ENCODE measurements around the gene REV3L.

The REV3L gene

DNA sequence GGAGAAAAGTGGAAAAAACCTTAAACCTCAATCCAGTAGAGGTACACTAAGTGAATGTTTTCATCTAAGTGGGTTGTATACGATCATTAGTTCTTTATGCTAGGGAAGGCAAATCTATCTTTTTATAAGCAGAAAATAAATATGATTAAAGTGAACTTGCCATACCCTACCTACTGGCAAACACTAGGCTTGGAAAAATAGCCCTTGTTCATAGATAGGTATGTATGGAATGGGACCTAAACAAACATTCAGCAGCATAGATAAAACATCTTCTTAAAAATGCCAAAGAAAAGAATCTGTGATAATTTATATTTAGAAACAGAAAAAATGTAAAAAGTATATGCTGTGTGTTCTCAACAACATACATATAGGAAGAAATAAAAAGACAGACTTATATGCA is 18.8 kb downstream of the REV3L start:
- Mint-ChIP-seq H3K27me3 (no peaks in the 10 kb centered on the region), H3K27ac (no peak overlapping the region), H3K4me3 (no peak overlapping the region), H3K36me3 (peaks cover 14% of the 10 kb centered on the region), H3K9me3 (peaks cover 9% of the 10 kb centered on the region), H3K4me1 (peaks cover 47% of the 10 kb centered on the region)

DNA sequence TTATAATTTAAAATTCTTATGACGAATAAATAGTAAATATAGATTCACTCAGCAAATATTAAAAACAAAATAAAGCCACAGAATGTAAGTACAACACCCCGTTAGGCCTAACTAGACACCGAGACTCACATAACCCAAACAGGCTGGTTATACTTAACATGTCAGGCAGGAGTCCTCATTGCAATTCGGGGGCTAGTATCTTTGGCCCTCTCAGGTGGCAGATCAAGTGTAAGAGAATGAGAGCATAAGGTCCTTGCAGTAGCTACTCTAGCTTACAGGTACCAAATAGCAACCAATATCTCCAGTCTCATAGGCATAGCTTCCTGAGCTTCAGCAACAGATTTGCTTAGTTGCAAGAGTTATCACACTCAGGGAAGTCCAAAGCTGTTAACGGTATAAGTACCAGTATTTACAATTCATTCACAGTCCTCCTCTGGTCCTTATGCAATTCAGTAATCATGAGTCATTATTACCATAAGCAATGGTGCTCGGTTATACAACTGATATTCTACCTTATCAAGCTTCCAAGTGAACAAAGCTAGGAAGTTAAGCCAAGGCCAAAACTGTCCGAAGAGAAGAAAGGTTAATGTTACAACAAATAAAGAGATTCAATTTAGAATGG is 20.1 kb downstream of the REV3L start:
- no peaks in the 10 kb centered on the region for H3K27me3 Mint-ChIP-seq
- H3K27ac Mint-ChIP-seq = no peak overlapping the region
- H3K9me3 Mint-ChIP-seq = peaks cover 22% of the 10 kb centered on the region
- peaks cover 51% of the 10 kb centered on the region for H3K4me1 Mint-ChIP-seq
- H3K36me3 Mint-ChIP-seq = peaks cover 25% of the 10 kb centered on the region
- H3K4me3 Mint-ChIP-seq = no peak overlapping the region

DNA sequence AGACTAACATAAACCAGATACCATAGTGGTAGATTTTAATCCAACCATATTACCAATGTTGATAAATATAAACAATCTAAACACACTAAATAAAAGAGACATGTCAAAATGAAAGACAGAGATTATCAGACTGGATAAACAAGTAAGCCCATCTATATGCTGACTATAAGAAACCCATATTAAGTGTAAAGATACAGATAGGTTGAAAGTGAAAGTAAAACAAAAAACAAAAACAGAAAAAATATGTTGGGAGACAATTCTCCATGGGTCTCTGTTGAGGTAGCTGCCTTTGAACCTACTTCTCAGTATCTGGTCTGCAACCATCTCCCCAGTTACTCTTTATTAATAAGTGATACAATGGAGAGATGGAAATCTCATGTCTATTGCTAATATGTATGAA is 21.2 kb downstream of the REV3L start:
- H3K36me3 Mint-ChIP-seq = peaks cover 30% of the 10 kb centered on the region
- H3K9me3 Mint-ChIP-seq = peaks cover 27% of the 10 kb centered on the region
- H3K4me1 Mint-ChIP-seq = peaks cover 51% of the 10 kb centered on the region
- H3K27ac Mint-ChIP-seq = peak overlapping the region; percentile 57
- H3K4me3 Mint-ChIP-seq = peak overlapping the region; percentile 67
- H3K27me3 Mint-ChIP-seq = no peaks in the 10 kb centered on the region

DNA sequence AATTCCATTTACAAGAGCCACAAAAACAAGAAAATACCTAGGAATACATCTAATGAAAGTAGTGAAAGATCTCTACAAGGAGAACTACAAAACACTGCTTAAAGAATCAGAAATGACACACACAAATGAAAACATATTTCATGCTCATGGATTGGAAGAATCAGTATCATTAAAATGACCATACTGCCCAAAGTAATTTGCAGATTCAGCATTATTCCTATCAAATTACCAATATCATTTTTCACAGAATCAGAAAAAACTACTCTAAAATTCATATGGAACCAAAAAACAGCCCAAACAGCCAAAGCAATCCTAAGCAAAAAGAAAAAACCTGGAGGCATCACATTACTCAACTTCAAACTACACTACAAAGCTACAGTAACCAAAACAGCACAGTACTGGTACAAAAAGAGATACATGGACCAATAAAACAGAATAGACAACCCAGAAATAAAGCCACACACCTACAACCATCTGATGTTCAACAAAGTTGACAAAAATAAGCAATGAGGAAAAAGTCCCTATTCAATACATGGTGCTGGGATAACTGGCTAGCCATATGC is 24.3 kb downstream of the REV3L start:
- peaks cover 55% of the 10 kb centered on the region for H3K4me1 Mint-ChIP-seq
- H3K9me3 Mint-ChIP-seq = peaks cover 27% of the 10 kb centered on the region
- H3K4me3 Mint-ChIP-seq = no peak overlapping the region
- peaks cover 41% of the 10 kb centered on the region for H3K36me3 Mint-ChIP-seq
- H3K27me3 Mint-ChIP-seq = no peaks in the 10 kb centered on the region
- no peak overlapping the region for H3K27ac Mint-ChIP-seq

DNA sequence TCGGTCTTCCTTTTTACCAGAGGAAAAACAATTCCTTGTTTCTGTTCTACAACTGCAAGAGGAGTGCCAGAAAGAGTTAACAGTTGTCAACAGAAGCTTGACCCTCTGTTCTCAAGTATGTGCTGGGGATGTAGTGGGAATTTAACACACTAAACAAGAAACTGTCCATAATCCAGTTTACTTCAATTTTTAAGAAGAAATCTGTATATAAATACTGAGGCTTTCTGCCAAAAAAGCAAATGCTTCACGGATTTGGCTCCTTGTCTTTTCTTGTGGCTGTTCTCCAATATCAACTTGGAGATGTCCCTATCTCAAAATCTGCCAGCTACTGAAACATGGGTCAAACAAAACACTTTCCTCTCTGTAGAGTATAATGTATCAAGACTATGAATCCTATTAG is 26.8 kb downstream of the REV3L start:
- H3K36me3 Mint-ChIP-seq = peaks cover 43% of the 10 kb centered on the region

DNA sequence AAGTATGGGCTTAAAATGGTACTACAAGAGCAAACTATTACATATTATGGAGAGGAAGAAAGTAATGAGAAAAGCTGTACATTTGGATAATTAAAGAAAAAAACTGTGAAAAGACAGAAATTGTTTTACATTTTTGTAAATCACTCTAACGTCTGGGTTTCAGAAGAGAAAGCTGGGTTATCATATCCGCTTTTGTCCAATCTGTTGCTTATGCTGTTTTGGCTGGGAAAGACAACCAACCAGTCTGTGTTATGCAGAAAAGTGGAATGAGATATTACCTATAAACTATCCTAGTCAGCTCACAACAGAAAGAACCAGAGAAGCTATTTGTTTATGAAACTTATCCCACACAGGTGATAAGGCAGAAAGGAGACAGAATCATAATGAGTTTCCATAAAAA is 32.4 kb downstream of the REV3L start:
- Mint-ChIP-seq H3K27ac (peak overlapping the region; percentile 76), H3K4me1 (peaks cover 35% of the 10 kb centered on the region), H3K9me3 (no peaks in the 10 kb centered on the region), H3K36me3 (peaks cover 19% of the 10 kb centered on the region), H3K4me3 (no peak overlapping the region), H3K27me3 (no peaks in the 10 kb centered on the region)

More for the DNA sequence above, 26.8 kb downstream of the REV3L start:
- peaks cover 47% of the 10 kb centered on the region for H3K4me1 Mint-ChIP-seq
- no peaks in the 10 kb centered on the region for H3K27me3 Mint-ChIP-seq
- no peak overlapping the region for H3K4me3 Mint-ChIP-seq
- peaks cover 27% of the 10 kb centered on the region for H3K9me3 Mint-ChIP-seq
- no peak overlapping the region for H3K27ac Mint-ChIP-seq

DNA sequence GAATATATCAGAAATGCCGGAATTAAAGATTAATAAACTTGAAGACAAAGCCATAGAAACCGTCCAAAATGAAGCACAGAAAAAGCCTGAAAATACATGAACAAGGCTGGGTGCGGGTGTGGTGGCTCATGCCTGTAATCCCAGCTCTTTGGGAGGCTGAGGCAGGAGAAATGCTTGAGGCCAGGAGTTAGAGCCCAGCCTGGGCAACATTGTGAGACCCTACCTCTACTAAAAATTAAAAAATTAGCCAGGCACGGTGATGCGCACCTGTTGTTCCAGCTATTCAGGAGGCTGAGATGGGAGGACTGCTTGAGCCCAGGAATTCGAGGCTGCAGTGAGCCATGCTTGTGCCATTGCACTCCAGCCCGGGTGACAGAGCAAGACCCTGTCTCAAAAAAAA is 32.9 kb downstream of the REV3L start:
- Mint-ChIP-seq H3K9me3 (no peaks in the 10 kb centered on the region), H3K36me3 (peaks cover 18% of the 10 kb centered on the region), H3K27ac (no peak overlapping the region), H3K4me3 (no peak overlapping the region), H3K4me1 (peaks cover 37% of the 10 kb centered on the region), H3K27me3 (no peaks in the 10 kb centered on the region)

DNA sequence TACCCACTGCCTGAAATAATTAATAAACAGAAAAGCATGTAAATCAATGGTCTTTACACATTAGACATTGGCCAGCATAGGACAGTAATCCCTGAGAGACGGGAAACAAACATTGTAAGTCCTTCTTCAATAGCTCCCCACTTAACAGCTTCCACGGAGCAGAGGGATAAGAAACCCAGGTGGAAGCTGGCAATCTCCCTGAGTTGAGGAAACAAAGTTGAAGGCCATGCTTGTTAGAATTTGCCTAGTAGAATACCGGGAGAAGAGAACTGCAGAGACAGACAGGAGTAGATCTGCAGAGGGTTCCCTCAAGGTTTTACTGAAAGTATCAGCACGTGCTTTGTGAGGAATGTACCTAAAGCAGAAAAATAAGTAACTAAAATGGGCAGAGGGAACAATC is 33.9 kb downstream of the REV3L start:
- H3K27ac Mint-ChIP-seq = no peak overlapping the region
- H3K4me1 Mint-ChIP-seq = peaks cover 46% of the 10 kb centered on the region
- no peak overlapping the region for H3K4me3 Mint-ChIP-seq
- peaks cover 19% of the 10 kb centered on the region for H3K36me3 Mint-ChIP-seq
- H3K9me3 Mint-ChIP-seq = no peaks in the 10 kb centered on the region
- H3K27me3 Mint-ChIP-seq = no peaks in the 10 kb centered on the region

DNA sequence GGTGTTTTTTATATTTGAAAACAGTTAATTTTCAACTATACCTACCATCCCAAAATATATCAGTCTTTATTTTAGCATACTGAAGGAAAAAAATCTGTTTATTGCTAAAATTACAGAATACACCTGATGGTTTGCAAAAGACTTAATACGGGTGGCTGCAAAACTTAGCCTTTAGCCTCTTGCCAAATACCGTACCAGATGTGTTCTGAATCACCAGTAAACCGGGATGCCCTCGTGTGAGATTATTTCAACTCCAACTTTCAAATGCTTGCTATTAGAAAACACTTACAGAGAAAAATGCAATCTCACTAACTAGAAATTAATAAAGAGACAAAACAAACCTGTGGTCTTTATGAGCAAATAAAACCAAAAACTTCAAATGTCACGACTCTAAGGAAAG is 36.0 kb downstream of the REV3L start:
- H3K4me3 Mint-ChIP-seq = no peak overlapping the region
- peaks cover 56% of the 10 kb centered on the region for H3K4me1 Mint-ChIP-seq
- no peak overlapping the region for H3K27ac Mint-ChIP-seq
- H3K27me3 Mint-ChIP-seq = no peaks in the 10 kb centered on the region
- H3K9me3 Mint-ChIP-seq = no peaks in the 10 kb centered on the region
- H3K36me3 Mint-ChIP-seq = peaks cover 23% of the 10 kb centered on the region

DNA sequence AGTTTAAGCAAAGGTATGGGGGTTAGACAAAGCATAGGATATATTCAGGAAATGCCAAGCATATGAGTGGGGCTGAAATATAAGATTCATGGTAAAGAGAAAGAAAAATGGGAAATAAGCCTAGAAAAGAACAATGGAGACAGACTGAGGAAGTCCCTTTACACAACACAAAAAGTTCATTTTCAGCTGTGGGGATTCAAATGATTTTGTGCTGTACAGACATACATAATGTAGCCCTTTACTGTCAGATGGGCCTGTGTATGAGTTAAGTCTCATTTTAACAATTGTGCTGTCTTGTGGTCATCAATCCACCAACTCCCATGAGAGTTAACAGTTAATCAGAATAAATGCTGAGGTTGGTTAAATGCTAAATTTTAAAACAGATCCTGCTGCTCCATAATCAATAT is 37.2 kb downstream of the REV3L start:
- H3K4me1 Mint-ChIP-seq = peaks cover 56% of the 10 kb centered on the region

DNA sequence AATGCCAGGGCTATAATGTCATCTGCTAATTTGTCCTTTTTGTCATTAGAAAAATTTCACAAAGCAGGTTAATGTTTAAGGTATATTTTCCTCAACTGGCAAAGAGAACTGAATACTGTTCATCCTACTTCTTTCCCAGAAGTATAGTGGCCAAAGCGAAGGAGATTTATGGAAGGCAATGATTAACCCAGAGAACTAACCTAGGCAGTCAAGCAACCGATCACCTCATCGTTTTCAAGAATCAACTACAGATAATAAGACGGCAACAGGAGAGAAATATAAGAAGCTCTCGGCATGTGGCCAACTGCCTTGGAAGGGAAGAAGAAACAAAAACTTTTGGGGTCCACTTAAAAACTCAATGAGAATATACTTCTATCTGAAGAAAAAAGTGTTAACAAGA is 38.2 kb downstream of the REV3L start:
- no peak overlapping the region for H3K4me3 Mint-ChIP-seq
- peaks cover 25% of the 10 kb centered on the region for H3K36me3 Mint-ChIP-seq
- no peaks in the 10 kb centered on the region for H3K9me3 Mint-ChIP-seq
- H3K4me1 Mint-ChIP-seq = peaks cover 52% of the 10 kb centered on the region
- no peaks in the 10 kb centered on the region for H3K27me3 Mint-ChIP-seq
- H3K27ac Mint-ChIP-seq = no peak overlapping the region

More for the DNA sequence above, 37.2 kb downstream of the REV3L start:
- Mint-ChIP-seq H3K36me3 (peaks cover 24% of the 10 kb centered on the region), H3K27me3 (no peaks in the 10 kb centered on the region), H3K4me3 (no peak overlapping the region), H3K9me3 (no peaks in the 10 kb centered on the region), H3K27ac (no peak overlapping the region)

DNA sequence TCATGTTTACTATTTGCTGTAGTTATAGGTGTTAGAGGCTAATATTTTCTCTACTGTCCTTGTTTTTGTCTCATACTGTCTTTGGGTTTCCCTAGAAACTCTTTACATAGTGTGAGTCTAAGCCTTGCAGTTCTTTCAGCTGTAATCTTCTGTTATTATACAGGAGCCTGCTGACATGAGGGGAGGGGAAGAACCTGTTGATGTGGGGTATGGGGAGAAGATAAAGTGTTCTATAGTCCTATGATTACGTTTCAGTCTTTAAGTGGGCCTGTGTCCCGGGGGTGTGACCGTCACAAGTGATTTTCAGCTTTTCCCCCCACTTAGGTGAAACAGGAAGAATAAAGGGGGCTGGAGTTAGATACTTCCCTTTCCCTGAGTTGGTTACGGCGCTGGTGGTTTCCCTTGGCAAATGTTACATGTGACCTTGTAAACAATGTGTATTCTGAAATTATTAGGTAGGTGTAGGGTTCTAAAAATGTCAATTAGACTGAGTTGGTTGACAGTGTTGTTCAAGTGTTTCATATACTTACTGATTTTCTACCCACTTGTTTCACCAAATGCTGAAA is 41.3 kb downstream of the REV3L start:
- Mint-ChIP-seq H3K4me1 (peaks cover 55% of the 10 kb centered on the region), H3K27me3 (no peaks in the 10 kb centered on the region), H3K9me3 (no peaks in the 10 kb centered on the region), H3K27ac (no peak overlapping the region), H3K36me3 (peaks cover 23% of the 10 kb centered on the region), H3K4me3 (no peak overlapping the region)

DNA sequence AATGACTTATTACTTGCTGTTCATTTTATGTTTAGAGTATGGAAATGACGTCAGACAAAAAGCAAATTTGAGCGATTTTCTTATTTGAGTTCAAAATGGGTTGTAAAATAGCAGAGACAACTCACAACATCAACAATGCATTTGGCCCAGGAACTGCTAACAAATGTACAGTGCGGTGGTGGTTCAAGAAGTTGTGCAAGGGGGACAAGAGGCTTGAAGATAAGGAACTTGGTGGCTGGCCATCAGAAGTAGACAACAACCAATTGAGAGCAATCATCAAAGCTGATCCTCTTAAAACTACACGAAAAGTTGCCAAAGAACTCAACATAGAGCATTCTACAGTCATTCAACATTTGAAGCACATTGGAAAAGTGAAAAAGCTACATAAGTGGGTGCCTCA is 43.8 kb downstream of the REV3L start:
- Mint-ChIP-seq H3K9me3 (peaks cover 4% of the 10 kb centered on the region), H3K27ac (no peak overlapping the region), H3K36me3 (peaks cover 13% of the 10 kb centered on the region), H3K4me1 (peaks cover 62% of the 10 kb centered on the region), H3K4me3 (no peak overlapping the region), H3K27me3 (no peaks in the 10 kb centered on the region)

DNA sequence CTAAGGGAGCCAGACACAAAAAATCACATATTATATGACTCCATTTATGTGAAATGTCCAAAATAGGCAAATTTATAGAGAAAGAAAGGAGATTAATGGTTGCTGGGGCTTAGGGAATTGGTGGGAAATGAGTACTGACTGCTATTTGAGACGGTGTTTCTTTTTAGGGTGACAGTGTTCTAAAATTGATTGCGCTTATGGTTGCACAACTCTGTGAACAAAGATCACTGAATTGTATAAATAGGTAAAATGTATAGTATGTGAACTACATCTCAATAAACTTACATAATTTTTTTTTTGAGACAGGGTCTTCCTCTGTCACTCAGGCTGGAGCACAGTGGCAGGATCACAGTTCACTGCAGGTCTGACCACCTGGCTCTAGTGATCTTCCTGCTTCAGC is 45.4 kb downstream of the REV3L start:
- Mint-ChIP-seq H3K4me1 (peaks cover 68% of the 10 kb centered on the region), H3K27ac (no peak overlapping the region), H3K9me3 (peaks cover 4% of the 10 kb centered on the region), H3K4me3 (no peak overlapping the region), H3K36me3 (peaks cover 14% of the 10 kb centered on the region), H3K27me3 (no peaks in the 10 kb centered on the region)

DNA sequence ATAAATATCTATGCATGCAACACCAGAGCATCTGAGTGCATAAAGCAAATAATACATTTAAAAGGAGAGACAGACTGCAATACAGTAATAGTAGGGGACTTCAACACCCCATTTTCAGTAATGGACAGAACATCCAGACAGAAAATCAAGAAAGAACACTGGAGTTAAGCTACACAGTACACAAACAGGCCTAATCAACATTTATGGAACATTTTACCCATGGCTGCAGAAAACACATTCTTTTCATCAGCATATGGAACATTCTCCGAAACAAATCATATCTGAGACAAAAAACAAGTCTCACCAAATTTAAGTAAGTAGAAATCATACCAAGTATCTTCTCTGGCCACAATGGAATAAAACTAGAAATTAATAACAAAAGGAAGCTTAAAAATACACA is 50.5 kb downstream of the REV3L start:
- Mint-ChIP-seq H3K27ac (no peak overlapping the region), H3K27me3 (no peaks in the 10 kb centered on the region), H3K4me1 (peaks cover 83% of the 10 kb centered on the region), H3K9me3 (peaks cover 30% of the 10 kb centered on the region), H3K36me3 (peaks cover 32% of the 10 kb centered on the region), H3K4me3 (peak overlapping the region; percentile 6)

DNA sequence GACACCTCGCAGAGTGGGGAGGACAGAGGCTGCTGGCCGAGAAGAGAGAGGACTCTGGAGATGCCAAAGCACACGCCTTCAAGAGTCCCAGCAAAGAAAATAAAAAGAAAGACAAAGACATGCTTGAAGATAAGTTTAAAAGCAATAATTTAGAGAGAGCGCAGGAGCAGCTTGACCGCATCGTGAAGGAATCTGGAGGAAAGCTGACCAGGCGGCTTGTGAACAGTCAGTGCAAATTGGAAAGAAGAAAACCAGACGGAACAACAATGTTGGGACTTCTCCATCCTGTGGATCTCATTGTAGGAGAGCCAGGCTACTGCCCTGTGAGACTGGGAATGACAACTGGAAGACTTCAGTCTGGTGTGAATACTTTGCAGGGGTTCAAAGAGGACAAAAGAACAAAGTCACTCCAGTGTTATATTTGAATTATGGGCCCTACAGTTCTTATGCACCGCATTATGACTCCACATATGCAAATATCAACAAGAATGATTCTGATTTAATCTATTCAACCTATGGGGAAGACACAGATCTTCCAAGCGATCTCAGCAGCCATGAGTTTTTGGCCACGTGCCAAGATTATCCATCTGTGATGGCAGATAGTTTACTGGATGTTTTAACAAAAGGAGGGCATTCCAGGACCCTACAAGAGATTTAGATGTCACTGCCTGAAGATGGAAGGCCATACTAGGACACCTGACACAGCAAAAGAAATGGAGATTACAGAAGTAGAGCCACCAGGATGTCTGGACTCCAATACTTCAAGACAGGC is 52.2 kb downstream of the REV3L start:
- Mint-ChIP-seq H3K27me3 (no peaks in the 10 kb centered on the region), H3K4me1 (peaks cover 87% of the 10 kb centered on the region), H3K27ac (no peak overlapping the region), H3K9me3 (peaks cover 30% of the 10 kb centered on the region), H3K36me3 (peaks cover 32% of the 10 kb centered on the region), H3K4me3 (no peak overlapping the region)

Data from activated naive CD4-positive, alpha-beta T cell treated with anti-CD3 and anti-CD28 coated beads, Interleukin-2, amount 50 U/mL, for 24 hours (primary cell).